HG02798 (cell line): ENCODE measurements around the gene HOXB3.
"Not testable (repeated sequence)": the region's sequence is repeated elsewhere in the genome, so short reads cannot be mapped to it uniquely, and the experiment has no call there.

ENCODE experiments used
- ATAC-seq: cut with Tn5 transposase; IDR thresholded peaks from one replicate; pipeline ENCODE4 v1.9.1; 2021; ENCODE audit warnings: mild to moderate bottlenecking; ENCODE audit not compliant: unreplicated experiment, poor library complexity

Gene HOXB3

GRCh38 chr17:48548523-48549280, 41.3 kb downstream of the HOXB3 start:
- no peak for ATAC-seq

GRCh38 chr17:48547808-48548522, 42.1 kb downstream of the HOXB3 start:
- no peak for ATAC-seq

- no peak for ATAC-seq
These were observed 42.9 kb downstream of the HOXB3 start for GRCh38 chr17:48546924-48547807.

- no peak for ATAC-seq
These were observed 43.7 kb downstream of the HOXB3 start for GRCh38 chr17:48546137-48546923.

GRCh38 chr17:48545539-48545938, 44.5 kb downstream of the HOXB3 start:
- no peak for ATAC-seq

GRCh38 chr17:48545022-48545375, 45.0 kb downstream of the HOXB3 start, which contains the start of gene HOXB2:
Gene HOXB2, minus strand, starts transcription at chr17:48545109. Its CDS starts 198 bp downstream, at chr17:48544911.
- no peak for ATAC-seq

- no peak for ATAC-seq
These were observed 45.6 kb downstream of the HOXB3 start for GRCh38 chr17:48544349-48545021.

GRCh38 chr17:48543854-48544348, 46.1 kb downstream of the HOXB3 start:
- ATAC-seq, result no peak

GRCh38 chr17:48543107-48543853, 46.8 kb downstream of the HOXB3 start:
- ATAC-seq, result peak; percentile 71

GRCh38 chr17:48542698-48543106, 47.3 kb downstream of the HOXB3 start:
- ATAC-seq, result no peak

- no peak for ATAC-seq
These were observed 47.9 kb downstream of the HOXB3 start for GRCh38 chr17:48542114-48542656.

- ATAC-seq, result no peak
These were observed 48.4 kb downstream of the HOXB3 start for GRCh38 chr17:48541577-48542113.

GRCh38 chr17:48541036-48541576, 48.9 kb downstream of the HOXB3 start:
- ATAC-seq, result no peak

GRCh38 chr17:48540213-48540612, 49.8 kb downstream of the HOXB3 start:
- no peak for ATAC-seq

- ATAC-seq, result no peak
These were observed 50.9 kb downstream of the HOXB3 start for GRCh38 chr17:48539177-48539576.

- no peak for ATAC-seq
These were observed 52.7 kb downstream of the HOXB3 start for GRCh38 chr17:48537316-48537715.

GRCh38 chr17:48535793-48536559, 54.1 kb downstream of the HOXB3 start:
- ATAC-seq, result not testable (repeated sequence)
